ENCODE measurements around the gene FAM47E.
"Not testable (repeated sequence)": the region's sequence is repeated elsewhere in the genome, so short reads cannot be mapped to it uniquely, and the experiment has no call there.

Gene FAM47E

GRCh38 chr4:76226418-76226817 lies 25.1 kb upstream of the FAM47E start:
- DNase-seq (ENCODE audit: low read depth) = no peak

- DNase-seq (ENCODE audit: low read depth) = no peak
Measured at GRCh38 chr4:76232681-76233080, 18.8 kb upstream of the FAM47E start.

- no peak for DNase-seq (ENCODE audit: low read depth)
Measured at GRCh38 chr4:76233083-76233482, 18.4 kb upstream of the FAM47E start.

GRCh38 chr4:76233529-76233928 lies 18.0 kb upstream of the FAM47E start:
- DNase-seq (ENCODE audit: low read depth) = no peak

GRCh38 chr4:76233967-76234678 lies 17.4 kb upstream of the FAM47E start:
- no peak for DNase-seq (ENCODE audit: low read depth)

- no peak for DNase-seq (ENCODE audit: low read depth)
Measured at GRCh38 chr4:76234679-76235044, 16.9 kb upstream of the FAM47E start.

GRCh38 chr4:76235407-76235806 lies 16.1 kb upstream of the FAM47E start:
- no peak for DNase-seq (ENCODE audit: low read depth)

GRCh38 chr4:76235915-76236314 lies 15.6 kb upstream of the FAM47E start:
- no peak for DNase-seq (ENCODE audit: low read depth)

- no peak for DNase-seq (ENCODE audit: low read depth)
Measured at GRCh38 chr4:76238236-76238635, 13.3 kb upstream of the FAM47E start.

- DNase-seq (ENCODE audit: low read depth) = no peak
Measured at GRCh38 chr4:76238701-76239100, 12.8 kb upstream of the FAM47E start.

GRCh38 chr4:76240236-76240635 lies 11.3 kb upstream of the FAM47E start:
- DNase-seq (ENCODE audit: low read depth) = no peak

GRCh38 chr4:76243877-76244276 lies 7.6 kb upstream of the FAM47E start:
- not testable (repeated sequence) for DNase-seq (ENCODE audit: low read depth)

GRCh38 chr4:76246025-76246424 lies 5.5 kb upstream of the FAM47E start:
- DNase-seq (ENCODE audit: low read depth) = no peak

GRCh38 chr4:76246852-76247251 lies 4.7 kb upstream of the FAM47E start:
- no peak for DNase-seq (ENCODE audit: low read depth)

GRCh38 chr4:76250962-76251361 lies 559 bp upstream of the FAM47E start:
- DNase-seq (ENCODE audit: low read depth) = no peak

GRCh38 chr4:76252271-76252653 lies 741 bp downstream of the FAM47E start:
- DNase-seq (ENCODE audit: low read depth) = no peak

GRCh38 chr4:76253511-76253910 lies 2.0 kb downstream of the FAM47E start:
- DNase-seq (ENCODE audit: low read depth) = no peak

- DNase-seq (ENCODE audit: low read depth) = no peak
Measured at GRCh38 chr4:76256032-76256431, 4.5 kb downstream of the FAM47E start.

GRCh38 chr4:76256968-76257367 lies 5.4 kb downstream of the FAM47E start:
- no peak for DNase-seq (ENCODE audit: low read depth)

GRCh38 chr4:76257824-76258223 lies 6.3 kb downstream of the FAM47E start:
- no peak for DNase-seq (ENCODE audit: low read depth)

- DNase-seq (ENCODE audit: low read depth) = no peak
Measured at GRCh38 chr4:76260571-76260970, 9.1 kb downstream of the FAM47E start.

GRCh38 chr4:76265631-76266218 lies 14.2 kb downstream of the FAM47E start:
- DNase-seq (ENCODE audit: low read depth) = no peak

- DNase-seq (ENCODE audit: low read depth) = no peak
Measured at GRCh38 chr4:76266627-76267026, 15.1 kb downstream of the FAM47E start.

GRCh38 chr4:76267811-76268210 lies 16.3 kb downstream of the FAM47E start:
- no peak for DNase-seq (ENCODE audit: low read depth)
